Measurements from ENCODE around the gene TEC.
A peak's percentile ranks its signal among the peaks of the same experiment; 100 is the strongest.

TEC gene

GRCh38 chr4:48275686-48276085, 6.0 kb upstream of the TEC start:
- no peak for DNase-seq
- TF ChIP-seq POLR2A (IDR thresholded peaks at IDR 0.05; ENCODE audit: low read length) (no peak), GATA1 (IDR thresholded peaks at IDR 0.05; ENCODE audit: low read depth, low read length) (no peak)

- no peak for TF ChIP-seq GATA1 (IDR thresholded peaks at IDR 0.05; ENCODE audit: low read depth, low read length)
- TF ChIP-seq POLR2A (IDR thresholded peaks at IDR 0.05; ENCODE audit: low read length) = no peak
- DNase-seq = peak; percentile 79 to 80
Observed at GRCh38 chr4:48275247-48275646, 5.6 kb upstream of the TEC start.

GRCh38 chr4:48271626-48272025, 2.0 kb upstream of the TEC start:
- TF ChIP-seq GATA1 (IDR thresholded peaks at IDR 0.05; ENCODE audit: low read depth, low read length) (no peak), POLR2A (IDR thresholded peaks at IDR 0.05; ENCODE audit: low read length) (no peak)
- DNase-seq = peak; percentile 27 to 45

- peak; percentile 52 to 67 for DNase-seq
Observed at GRCh38 chr4:48270951-48271473, 1.4 kb upstream of the TEC start.

GRCh38 chr4:48270523-48270897, 872 bp upstream of the TEC start:
- TF ChIP-seq GATA1 (IDR thresholded peaks at IDR 0.05; ENCODE audit: low read depth, low read length) (no peak), POLR2A (IDR thresholded peaks at IDR 0.05; ENCODE audit: low read length) (no peak)
- no peak for DNase-seq

More at GRCh38 chr4:48270951-48271473, 1.4 kb upstream of the TEC start:
- TF ChIP-seq POLR2A (IDR thresholded peaks at IDR 0.05; ENCODE audit: low read length) (no peak), GATA1 (IDR thresholded peaks at IDR 0.05; ENCODE audit: low read depth, low read length) (no peak)

- DNase-seq = peak; percentile 94 to 95
- peak; percentile 66 for TF ChIP-seq POLR2A (IDR thresholded peaks at IDR 0.05; ENCODE audit: low read length)
- TF ChIP-seq GATA1 (IDR thresholded peaks at IDR 0.05; ENCODE audit: low read depth, low read length) = no peak
Observed at GRCh38 chr4:48269861-48270522, 354 bp upstream of the TEC start.

- no peak for TF ChIP-seq POLR2A (IDR thresholded peaks at IDR 0.05; ENCODE audit: low read length)
- TF ChIP-seq GATA1 (IDR thresholded peaks at IDR 0.05; ENCODE audit: low read depth, low read length) = no peak
- no peak for DNase-seq
Observed at GRCh38 chr4:48267574-48267973, 2.1 kb downstream of the TEC start.

GRCh38 chr4:48266781-48267180, 2.9 kb downstream of the TEC start:
- DNase-seq = no peak
- no peak for TF ChIP-seq POLR2A (IDR thresholded peaks at IDR 0.05; ENCODE audit: low read length)
- TF ChIP-seq GATA1 (IDR thresholded peaks at IDR 0.05; ENCODE audit: low read depth, low read length) = no peak

- no peak for DNase-seq
- TF ChIP-seq POLR2A (IDR thresholded peaks at IDR 0.05; ENCODE audit: low read length) = no peak
- no peak for TF ChIP-seq GATA1 (IDR thresholded peaks at IDR 0.05; ENCODE audit: low read depth, low read length)
Observed at GRCh38 chr4:48262926-48263325, 6.7 kb downstream of the TEC start.

- TF ChIP-seq POLR2A (IDR thresholded peaks at IDR 0.05; ENCODE audit: low read length) = no peak
- no peak for TF ChIP-seq GATA1 (IDR thresholded peaks at IDR 0.05; ENCODE audit: low read depth, low read length)
- DNase-seq = no peak
Observed at GRCh38 chr4:48262484-48262883, 7.2 kb downstream of the TEC start.

GRCh38 chr4:48261281-48261680, 8.4 kb downstream of the TEC start:
- no peak for DNase-seq
- TF ChIP-seq GATA1 (IDR thresholded peaks at IDR 0.05; ENCODE audit: low read depth, low read length) = no peak
- TF ChIP-seq POLR2A (IDR thresholded peaks at IDR 0.05; ENCODE audit: low read length) = no peak

- TF ChIP-seq POLR2A (IDR thresholded peaks at IDR 0.05; ENCODE audit: low read length) = no peak
- TF ChIP-seq GATA1 (IDR thresholded peaks at IDR 0.05; ENCODE audit: low read depth, low read length) = no peak
- DNase-seq = no peak
Observed at GRCh38 chr4:48259748-48260147, 9.9 kb downstream of the TEC start.

- no peak for TF ChIP-seq POLR2A (IDR thresholded peaks at IDR 0.05; ENCODE audit: low read length)
- no peak for TF ChIP-seq GATA1 (IDR thresholded peaks at IDR 0.05; ENCODE audit: low read depth, low read length)
- DNase-seq = no peak
Observed at GRCh38 chr4:48258845-48259397, 10.7 kb downstream of the TEC start.

- TF ChIP-seq GATA1 (IDR thresholded peaks at IDR 0.05; ENCODE audit: low read depth, low read length) (no peak), POLR2A (IDR thresholded peaks at IDR 0.05; ENCODE audit: low read length) (no peak)
- peak; percentile 34 to 39 for DNase-seq
Observed at GRCh38 chr4:48255959-48256342, 13.7 kb downstream of the TEC start.

Data from erythroblast (primary cell).